ENCODE data around the gene STK24.

GRCh38 chr13:98565726-98566565 lies 11.0 kb downstream of the STK24 start:
- TF ChIP-seq, protein P1, sequence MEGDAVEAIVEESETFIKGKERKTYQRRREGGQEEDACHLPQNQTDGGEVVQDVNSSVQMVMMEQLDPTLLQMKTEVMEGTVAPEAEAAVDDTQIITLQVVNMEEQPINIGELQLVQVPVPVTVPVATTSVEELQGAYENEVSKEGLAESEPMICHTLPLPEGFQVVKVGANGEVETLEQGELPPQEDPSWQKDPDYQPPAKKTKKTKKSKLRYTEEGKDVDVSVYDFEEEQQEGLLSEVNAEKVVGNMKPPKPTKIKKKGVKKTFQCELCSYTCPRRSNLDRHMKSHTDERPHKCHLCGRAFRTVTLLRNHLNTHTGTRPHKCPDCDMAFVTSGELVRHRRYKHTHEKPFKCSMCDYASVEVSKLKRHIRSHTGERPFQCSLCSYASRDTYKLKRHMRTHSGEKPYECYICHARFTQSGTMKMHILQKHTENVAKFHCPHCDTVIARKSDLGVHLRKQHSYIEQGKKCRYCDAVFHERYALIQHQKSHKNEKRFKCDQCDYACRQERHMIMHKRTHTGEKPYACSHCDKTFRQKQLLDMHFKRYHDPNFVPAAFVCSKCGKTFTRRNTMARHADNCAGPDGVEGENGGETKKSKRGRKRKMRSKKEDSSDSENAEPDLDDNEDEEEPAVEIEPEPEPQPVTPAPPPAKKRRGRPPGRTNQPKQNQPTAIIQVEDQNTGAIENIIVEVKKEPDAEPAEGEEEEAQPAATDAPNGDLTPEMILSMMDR (conservative IDR thresholded peaks at IDR 0.05; ENCODE audit: low read depth, low read length), result no peak
- no peak for TF ChIP-seq EZH2 (IDR thresholded peaks at IDR 0.05; ENCODE audit: borderline replicate concordance, low read depth, low read length, poor library complexity, severe bottlenecking)

Measured in A673 (cell line).